ENCODE measurements around the gene ACTG1. TPM values are rescaled to one million over a fixed set of nuclear protein-coding genes. Genes with fewer than 3 reads are reported as not detected.

ACTG1 gene
- total and polyA plus RNA-seq, 2 of the 13 experiments (the other 11 are each of a cell fraction or from before 2014, with no cell fraction given), result 973 to 1,138 TPM

DNA sequence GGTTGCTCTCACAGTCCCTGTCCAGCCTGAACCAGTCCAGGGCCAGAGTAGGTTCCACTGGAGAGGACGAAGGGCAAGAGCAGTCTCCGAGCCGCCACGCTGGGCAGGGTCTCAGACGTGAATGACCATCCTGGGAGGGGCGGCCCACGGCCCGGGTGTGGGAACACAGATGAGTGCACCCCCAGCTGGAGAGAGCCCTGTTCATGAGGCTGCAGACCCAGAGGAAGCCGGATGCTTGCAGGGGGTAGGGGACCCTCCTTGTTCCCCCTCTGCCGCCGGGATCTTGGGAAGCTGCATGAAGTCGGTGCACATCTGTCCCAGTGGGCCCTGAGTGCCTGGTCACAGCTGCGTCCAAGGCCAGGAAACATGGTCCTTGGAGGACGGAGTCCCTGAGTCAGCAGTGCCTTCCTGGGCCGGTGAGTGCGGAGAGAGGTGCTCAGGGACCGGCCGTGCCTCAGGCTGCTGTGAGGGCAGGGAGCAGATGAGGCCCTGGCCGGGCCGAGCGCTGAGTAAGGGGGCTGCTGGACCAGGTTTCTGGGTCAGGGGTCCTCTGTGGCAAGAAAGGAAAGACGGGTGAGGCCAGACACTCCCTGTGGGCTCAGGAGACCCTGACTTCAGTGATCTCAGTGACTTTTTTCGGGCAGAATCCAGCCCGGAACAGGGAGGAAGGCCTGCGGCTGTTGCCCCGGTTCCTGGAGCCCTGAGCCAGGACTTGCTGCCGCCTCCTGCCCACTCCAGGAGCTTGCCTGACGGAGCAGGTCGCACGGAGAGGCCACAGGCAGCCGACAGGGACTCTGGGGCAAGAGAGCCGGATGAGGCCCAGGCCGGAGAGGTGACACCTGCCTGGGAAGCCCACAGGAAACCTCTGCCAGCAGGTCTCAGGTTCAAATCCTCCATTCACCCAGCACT, 45.8 kb downstream of the ACTG1 start:
- H3K27ac ChIP-seq (ENCODE audit: extremely low read length, insufficient read depth, low read length), result no peak overlapping the region
- H3K4me1 ChIP-seq (ENCODE audit: insufficient read depth, low read length), result peaks cover 46% of the 10 kb centered on the region
- ChIA-PET POLR2A (interaction anchor here (0.7 kb wide), 1 partner anchor 72 kb away, joined by 3 read pairs; the partner anchor contains the start of gene BAHCC1), CTCF (ENCODE audit: low intra/inter-chr PET ratio, low total read pairs) (no interaction called here)
- ATAC-seq (peak; percentile 77), FAIRE-seq (peak; percentile 32), DNase-seq (ENCODE audit: low spot score) (peak; percentile 29)
- H4K20me1 ChIP-seq (ENCODE audit: insufficient read depth, low read length), result no peaks in the 10 kb centered on the region
- 21% methylated on average over 17 of the region's 33 CpGs for WGBS (ENCODE audit: low lambda C conversion rate)
- BruUV-seq (replicated peaks), result no TSS peak
- in situ Hi-C loops (cut with HindIII; ENCODE audit: extremely low pct_ligation_motif_present, low pct_unique_long_range_greater_than_20kb) (no loop called here), intact Hi-C loops (cut with micrococcal nuclease; ENCODE audit: unreplicated experiment) (no loop called here)
- no peaks in the 10 kb centered on the region for H3K79me2 ChIP-seq (ENCODE audit: insufficient read depth, low read length)
- peak overlapping the region; percentile 85 for H3K4me2 ChIP-seq (ENCODE audit: low read depth, low read length)
- peak overlapping the region; percentile 64 for H3K9ac ChIP-seq (ENCODE audit: insufficient read depth, low read depth, low read length)
- H3K27me3 ChIP-seq (ENCODE audit: control insufficient read depth in 1 of 2, insufficient read depth in 2 of 2, low read length in 2 of 2), result peaks cover 3 to 26% of the 10 kb centered on the region in 2 experiments; a peak in 4 of 5 replicates
- H3K36me3 ChIP-seq (replicated peaks in 1 of 2; ENCODE audit: control insufficient read depth in 1 of 2, insufficient read depth in 2 of 2, low read length in 2 of 2), result no peaks in the 10 kb centered on the region; a peak in 1 of 5 replicates
- peak overlapping the region; percentile 0 to 64 (median 28); a peak in 5 of 6 replicates for H3K4me3 ChIP-seq (replicated peaks in 1 of 3; ENCODE audit: insufficient read depth in 1 of 3, low read depth in 2 of 3, low read length in 3 of 3)
- H3K9me3 ChIP-seq (ENCODE audit: low read length), result no peaks in the 10 kb centered on the region
- no peak overlapping the region for H2AFZ ChIP-seq (ENCODE audit: low read length)
- TF ChIP-seq POLR2AphosphoS5 (IDR thresholded peaks at IDR 0.05; ENCODE audit: low read depth, low read length), result no peak
- no peak for TF ChIP-seq HOMEZ (CRISPR knock-in tag; IDR thresholded peaks at IDR 0.05; ENCODE audit: low read depth)
- no peak for TF ChIP-seq ZNF343 (CRISPR knock-in tag; IDR thresholded peaks at IDR 0.05)
- peak; percentile 39; the same call in 1 of the 2 replicates for TF ChIP-seq ZNF263 (CRISPR knock-in tag; IDR thresholded peaks at IDR 0.05)
- no peak for TF ChIP-seq ZNF782 (CRISPR knock-in tag; IDR thresholded peaks at IDR 0.05; ENCODE audit: borderline replicate concordance)
- TF ChIP-seq SRY (CRISPR knock-in tag; IDR thresholded peaks at IDR 0.05), result 0 out of 2 replicates have a peak, but pooled peaks have one; percentile 21
- no peak for TF ChIP-seq HMGA1 (CRISPR knock-in tag; conservative IDR thresholded peaks at IDR 0.05)
- TF ChIP-seq TBX2 (CRISPR knock-in tag; IDR thresholded peaks at IDR 0.05; ENCODE audit: borderline replicate concordance), result peak; percentile 50; the same call in 1 of the 2 replicates
- peak; percentile 50 to 60 for TF ChIP-seq MAFK (conservative IDR thresholded peaks at IDR 0.05 in 1 of 2, IDR thresholded peaks at IDR 0.05 in 1 of 2; ENCODE audit: low read length in 2 of 2)
- TF ChIP-seq ZBTB38 (CRISPR knock-in tag; IDR thresholded peaks at IDR 0.05), result peak; percentile 69
- TF ChIP-seq ZNF672 (CRISPR knock-in tag; IDR thresholded peaks at IDR 0.05), result no peak
- no peak for TF ChIP-seq ZNF282 (IDR thresholded peaks at IDR 0.05; ENCODE audit: partially characterized antibody)
- no peak for TF ChIP-seq ZNF563 (CRISPR knock-in tag; IDR thresholded peaks at IDR 0.05)
- TF ChIP-seq TARDBP (CRISPR knock-in tag; IDR thresholded peaks at IDR 0.05), result no peak
- TF ChIP-seq MBD4 (IDR thresholded peaks at IDR 0.05; ENCODE audit: borderline replicate concordance, low read length), result no peak
- TF ChIP-seq, protein P1, sequence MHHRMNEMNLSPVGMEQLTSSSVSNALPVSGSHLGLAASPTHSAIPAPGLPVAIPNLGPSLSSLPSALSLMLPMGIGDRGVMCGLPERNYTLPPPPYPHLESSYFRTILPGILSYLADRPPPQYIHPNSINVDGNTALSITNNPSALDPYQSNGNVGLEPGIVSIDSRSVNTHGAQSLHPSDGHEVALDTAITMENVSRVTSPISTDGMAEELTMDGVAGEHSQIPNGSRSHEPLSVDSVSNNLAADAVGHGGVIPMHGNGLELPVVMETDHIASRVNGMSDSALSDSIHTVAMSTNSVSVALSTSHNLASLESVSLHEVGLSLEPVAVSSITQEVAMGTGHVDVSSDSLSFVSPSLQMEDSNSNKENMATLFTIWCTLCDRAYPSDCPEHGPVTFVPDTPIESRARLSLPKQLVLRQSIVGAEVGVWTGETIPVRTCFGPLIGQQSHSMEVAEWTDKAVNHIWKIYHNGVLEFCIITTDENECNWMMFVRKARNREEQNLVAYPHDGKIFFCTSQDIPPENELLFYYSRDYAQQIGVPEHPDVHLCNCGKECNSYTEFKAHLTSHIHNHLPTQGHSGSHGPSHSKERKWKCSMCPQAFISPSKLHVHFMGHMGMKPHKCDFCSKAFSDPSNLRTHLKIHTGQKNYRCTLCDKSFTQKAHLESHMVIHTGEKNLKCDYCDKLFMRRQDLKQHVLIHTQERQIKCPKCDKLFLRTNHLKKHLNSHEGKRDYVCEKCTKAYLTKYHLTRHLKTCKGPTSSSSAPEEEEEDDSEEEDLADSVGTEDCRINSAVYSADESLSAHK (CRISPR knock-in tag; IDR thresholded peaks at IDR 0.05; ENCODE audit: borderline replicate concordance), result no peak
- no peak for TF ChIP-seq ZNF30 (CRISPR knock-in tag; IDR thresholded peaks at IDR 0.05)
- no peak; the same call in 1 of the 2 replicates for TF ChIP-seq CSRNP1 (CRISPR knock-in tag; IDR thresholded peaks at IDR 0.05)
- peak; percentile 87 for TF ChIP-seq ZFX (CRISPR knock-in tag; IDR thresholded peaks at IDR 0.05; ENCODE audit: low read depth)
